MCF 10A (cell line): ENCODE results near the gene PPP2R3A. TPM values are rescaled to one million over a fixed set of nuclear protein-coding genes. Genes with fewer than 3 reads are reported as not detected.
"Not testable (repeated sequence)": the region's sequence is repeated elsewhere in the genome, so short reads cannot be mapped to it uniquely, and the experiment has no call there.

Experiments used
- BruUV-seq: library from RNA; stranded (reverse); fragments of 400-500 nt; replicated peaks from 2 replicates; lab custom pipeline; 2021; lab: Mats Ljungman, UMichigan
- CTCF ChIA-PET: fragments of 300-600 bp; sonication (Branson Sonifier 250); formaldehyde crosslinking; extraction: SDS; loops from one replicate; lab custom pipeline; 2021; ENCODE audit warnings: antibody characterized with exemption, inconsistent platforms; lab: Yijun Ruan, JAX
- POLR2A ChIA-PET: fragments of 300-600, 350-650 bp; sonication (Branson Sonifier 250); formaldehyde crosslinking; extraction: SDS; loops from one replicate; lab custom pipeline; 2020; ENCODE audit warnings: antibody characterized with exemption, inconsistent platforms; lab: Yijun Ruan, JAX
- DNase-seq: peaks from one replicate; pipeline ENCODE4 v3.0.0-alpha.2; 2018; ENCODE audit not compliant: unreplicated experiment
- H3K27ac Mint-ChIP-seq: one replicate; pipeline ENCODE4 v1.8.0; 2022; ENCODE audit warnings: mild to moderate bottlenecking, low read depth, mixed read lengths; ENCODE audit not compliant: unreplicated experiment
- H3K27me3 Mint-ChIP-seq: one replicate; pipeline ENCODE4 v1.8.0; 2022; ENCODE audit warnings: mixed read lengths; ENCODE audit not compliant: insufficient read depth, unreplicated experiment
- H3K36me3 Mint-ChIP-seq: one replicate; pipeline ENCODE4 v1.8.0; 2022; ENCODE audit warnings: mild to moderate bottlenecking, moderate library complexity, mixed read lengths; ENCODE audit not compliant: insufficient read depth, unreplicated experiment
- H3K4me1 Mint-ChIP-seq: one replicate; pipeline ENCODE4 v1.8.0; 2022; ENCODE audit warnings: mixed read lengths; ENCODE audit not compliant: insufficient read depth, unreplicated experiment
- H3K4me3 Mint-ChIP-seq: one replicate; pipeline ENCODE4 v1.8.0; 2022; ENCODE audit warnings: mild to moderate bottlenecking, moderate library complexity, mixed read lengths; ENCODE audit not compliant: unreplicated experiment
- H3K9me3 Mint-ChIP-seq: one replicate; pipeline ENCODE4 v1.8.0; 2022; ENCODE audit warnings: mixed read lengths; ENCODE audit not compliant: unreplicated experiment
- CTCF ChIP-seq: fragments of 200-600 bp; IDR thresholded peaks from one replicate; pipeline ENCODE4 v1.8.0; 2022; ENCODE audit warnings: antibody characterized with exemption, mild to moderate bottlenecking; ENCODE audit not compliant: unreplicated experiment
- intact Hi-C: fragments of 100-400 bp; cut with micrococcal nuclease; formaldehyde crosslinking; loops from 2 replicates; pipeline ENCODE4 v1.14.1; 2022
- total RNA-seq: library from RNA; stranded (reverse); gene quantifications from 2 replicates; pipeline ENCODE4 v1.2.3, GENCODE V29; 2022

Gene PPP2R3A
- total RNA-seq, 1 experiment from 2014 or later: 7.5 TPM

- no TSS peak for BruUV-seq
- Mint-ChIP-seq H3K27me3 (no peaks in the 10 kb centered on the region), H3K9me3 (no peaks in the 10 kb centered on the region), H3K4me1 (peaks cover 22% of the 10 kb centered on the region), H3K4me3 (no peak overlapping the region), H3K27ac (peak overlapping the region; percentile 8), H3K36me3 (peaks cover 28% of the 10 kb centered on the region)
- no peak for TF ChIP-seq CTCF
- intact Hi-C loops: loop anchor here (1.0 to 10.0 kb wide), 9 partner anchors 121 to 1619 kb away; partner anchors contain the start of genes IL20RB, MSL2, PCCB and STAG1
- DNase-seq: no peak
- ChIA-PET POLR2A (interaction anchor here (1.5 to 1.6 kb wide), 2 partner anchors 289 to 676 kb away, joined by 3 to 8 read pairs; partner anchors contain the start of gene STAG1), CTCF (interaction anchor here (0.7 to 4.3 kb wide), 10 partner anchors 13 to 677 kb away, joined by 3 to 21 read pairs (median 3); partner anchors contain the start of gene STAG1)
Observed at GRCh38 chr3:136075811-136076210, 110.3 kb downstream of the PPP2R3A start.

DNA sequence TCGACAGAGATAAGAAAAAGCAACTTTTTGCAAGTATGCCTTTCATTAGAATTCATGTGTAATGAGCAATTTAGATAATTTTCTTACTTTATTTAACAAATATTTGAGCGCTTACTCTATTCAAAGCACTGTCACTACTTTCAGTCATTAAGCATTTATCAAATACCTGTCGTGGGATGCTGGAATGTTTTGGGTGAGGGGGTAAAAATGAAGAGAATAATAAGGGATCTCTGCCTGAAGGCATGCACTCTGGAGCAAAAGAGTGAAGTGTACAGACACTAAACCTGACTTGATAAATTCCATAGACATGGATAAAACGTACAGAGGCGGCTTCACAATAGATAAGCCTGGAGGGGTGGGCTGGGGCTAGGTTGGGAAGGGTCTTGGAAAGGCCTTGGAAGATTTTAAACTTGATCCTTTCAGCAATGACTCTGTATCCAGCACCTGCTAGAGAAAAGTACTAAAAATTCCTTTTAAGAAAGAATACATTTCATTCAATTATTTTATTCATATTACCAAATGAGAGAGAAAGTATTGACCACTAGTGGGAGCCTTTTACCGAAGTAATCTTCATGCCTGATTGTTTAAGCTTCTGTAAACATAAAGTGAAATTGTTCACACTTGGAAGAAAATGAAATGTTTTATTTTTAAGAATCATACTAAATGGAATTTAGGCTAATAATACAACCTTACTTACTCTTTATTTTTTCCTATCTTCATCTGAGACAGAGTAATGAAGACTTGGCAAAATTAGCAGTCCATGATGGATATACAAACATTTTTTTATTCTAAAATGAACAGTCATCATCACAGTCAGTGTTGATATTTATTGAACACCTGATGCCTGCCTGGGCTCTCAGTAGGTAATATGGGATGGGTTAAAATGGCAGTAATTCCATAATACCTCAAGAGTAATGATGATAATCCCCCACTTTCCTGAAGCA, 113.2 kb downstream of the PPP2R3A start:
- DNase-seq: peak; percentile 40
- intact Hi-C loops: loop anchor here (1.0 to 10.0 kb wide), 6 partner anchors 172 to 1616 kb away; partner anchors contain the start of genes IL20RB, PCCB and STAG1
- TF ChIP-seq CTCF: peak; percentile 37
- ChIA-PET POLR2A (interaction anchor here (0.6 to 1.7 kb wide), 5 partner anchors 114 to 674 kb away, joined by 3 to 5 read pairs (median 3); partner anchors contain the start of gene STAG1), CTCF (interaction anchor here (0.5 to 1.8 kb wide), 16 partner anchors 8 to 935 kb away, joined by 3 to 6 read pairs (median 3); partner anchors contain the start of genes PCCB and STAG1)
- Mint-ChIP-seq H3K27me3 (no peaks in the 10 kb centered on the region), H3K4me3 (no peak overlapping the region), H3K27ac (no peak overlapping the region), H3K4me1 (peaks cover 10% of the 10 kb centered on the region), H3K36me3 (peaks cover 38% of the 10 kb centered on the region), H3K9me3 (no peaks in the 10 kb centered on the region)
- BruUV-seq: no TSS peak

DNA sequence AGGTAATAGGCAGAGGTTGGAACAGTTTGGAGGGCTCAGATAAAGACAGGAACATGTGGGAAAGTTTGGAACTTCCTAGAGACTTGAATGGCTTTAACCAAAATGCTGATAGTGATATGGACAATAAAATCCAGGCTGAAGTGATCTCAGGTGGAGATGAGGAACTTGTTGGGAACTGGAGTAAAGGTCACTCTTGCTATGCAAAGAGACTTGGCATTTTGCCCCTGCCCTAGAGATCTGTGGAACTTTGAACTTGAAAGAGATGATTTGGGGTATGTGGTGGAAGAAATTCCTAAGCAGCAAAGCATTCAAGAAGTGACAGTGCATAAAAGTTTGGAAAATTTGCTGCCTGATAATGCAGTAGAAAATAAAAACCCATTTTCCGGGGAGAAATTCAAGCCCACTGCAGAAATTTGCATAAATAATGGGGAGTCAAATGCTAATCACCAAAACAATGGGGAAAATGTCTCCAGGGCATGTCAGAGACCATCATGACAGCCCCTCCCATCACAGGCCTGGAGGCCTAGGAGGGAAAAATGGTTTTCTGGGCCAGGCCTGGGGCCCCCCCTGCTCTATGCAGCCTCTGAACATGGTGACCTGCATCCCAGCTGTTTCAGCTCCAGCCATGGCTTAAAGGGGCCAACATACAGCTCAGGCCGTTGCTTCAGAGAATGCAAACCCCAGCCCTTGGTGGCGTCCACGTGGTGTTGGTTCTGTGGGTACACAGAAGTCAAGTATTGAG, 118.3 kb downstream of the PPP2R3A start:
- BruUV-seq, H3K4me3 Mint-ChIP-seq, DNase-seq, H3K4me1 Mint-ChIP-seq, H3K27ac Mint-ChIP-seq, intact Hi-C loops, POLR2A ChIA-PET, H3K9me3 Mint-ChIP-seq, H3K27me3 Mint-ChIP-seq: not testable (repeated sequence)
- peaks cover 46% of the 10 kb centered on the region for H3K36me3 Mint-ChIP-seq
- CTCF ChIA-PET: interaction anchor here (0.7 kb wide), 2 partner anchors 19 to 44 kb away, joined by 4 read pairs; no protein-coding TSS in a partner anchor

DNA sequence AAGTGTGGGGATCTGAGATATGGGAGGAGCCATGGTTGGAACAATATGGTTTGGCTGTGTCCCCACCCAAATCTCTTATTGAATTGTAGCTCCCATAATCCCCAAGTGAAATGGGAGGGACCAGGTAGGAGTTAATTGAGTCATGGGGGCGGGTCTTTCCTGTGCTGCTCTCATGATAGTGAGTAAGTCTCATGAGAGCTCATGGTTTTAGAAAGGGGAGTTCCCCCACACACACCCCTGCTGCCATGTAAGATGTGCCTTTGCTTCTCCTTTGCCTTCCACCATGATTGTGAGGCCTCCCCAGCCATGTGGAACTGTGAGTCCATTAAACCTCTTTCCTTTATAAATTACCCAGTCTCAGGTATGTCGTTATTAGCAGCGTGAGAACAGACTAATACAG, 119.5 kb downstream of the PPP2R3A start:
- CTCF ChIA-PET: interaction anchor here (0.6 kb wide), 2 partner anchors 216 to 658 kb away, joined by 3 to 4 read pairs; no protein-coding TSS in a partner anchor
- DNase-seq, intact Hi-C loops, H3K27ac Mint-ChIP-seq, POLR2A ChIA-PET, BruUV-seq, H3K4me1 Mint-ChIP-seq, H3K9me3 Mint-ChIP-seq, H3K27me3 Mint-ChIP-seq, H3K4me3 Mint-ChIP-seq: not testable (repeated sequence)
- peaks cover 39% of the 10 kb centered on the region for H3K36me3 Mint-ChIP-seq
